GM12874 (cell line): ENCODE data around the gene TMEM154.

ENCODE experiments used
- TF ChIP-seq, protein P1 (sequence below): IDR thresholded peaks from 2 replicates; pipeline ENCODE4 v1.5.1; 2011; ENCODE audit warnings: low read depth, mild to moderate bottlenecking, control low read depth, low read length, moderate library complexity; ENCODE audit not compliant: insufficient read depth

TMEM154 gene

DNA sequence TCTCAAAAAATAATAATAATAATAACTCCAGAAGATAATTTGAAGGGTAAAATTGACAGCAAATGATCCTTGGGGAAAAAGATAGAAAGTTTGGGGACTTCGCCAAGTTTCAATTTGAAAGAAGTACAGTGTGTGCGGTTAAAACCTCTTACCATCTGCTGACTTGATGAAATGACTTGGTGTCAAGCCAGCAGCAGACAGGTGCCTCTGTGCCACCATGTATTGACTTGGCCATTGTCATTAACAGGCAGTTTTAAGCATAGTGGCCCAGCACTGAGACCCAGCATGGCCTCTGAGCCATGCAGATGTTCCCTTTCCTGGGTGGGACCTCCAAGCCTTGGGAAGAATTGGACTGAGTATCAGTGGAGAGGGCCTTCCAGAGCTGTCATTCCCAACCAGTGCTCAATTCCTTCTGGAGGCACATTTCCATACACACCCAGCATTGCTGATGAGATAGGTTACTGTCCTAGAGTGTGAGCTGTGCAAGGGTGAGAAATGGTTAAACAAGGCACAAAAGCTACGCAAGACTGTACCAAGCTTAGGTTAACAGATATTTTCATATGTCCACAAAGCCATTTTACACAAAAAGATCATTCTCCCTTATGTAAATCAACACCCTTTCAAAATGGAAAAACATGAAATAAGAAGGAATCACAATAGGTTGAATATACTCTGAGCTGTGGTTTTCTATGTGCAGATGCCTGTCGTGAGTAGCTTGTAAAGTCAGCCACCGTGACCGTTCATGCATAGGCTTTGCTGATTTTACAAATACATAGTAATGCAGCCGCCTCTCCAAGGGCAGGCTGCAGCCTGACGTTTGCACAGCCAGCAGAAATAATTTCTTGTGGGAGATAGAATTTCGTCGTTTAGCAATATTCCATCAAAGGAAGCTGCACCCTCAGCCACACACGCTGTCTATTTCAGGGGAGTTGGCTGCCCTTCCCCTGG, 84.5 kb downstream of the TMEM154 start:
- TF ChIP-seq, protein P1, sequence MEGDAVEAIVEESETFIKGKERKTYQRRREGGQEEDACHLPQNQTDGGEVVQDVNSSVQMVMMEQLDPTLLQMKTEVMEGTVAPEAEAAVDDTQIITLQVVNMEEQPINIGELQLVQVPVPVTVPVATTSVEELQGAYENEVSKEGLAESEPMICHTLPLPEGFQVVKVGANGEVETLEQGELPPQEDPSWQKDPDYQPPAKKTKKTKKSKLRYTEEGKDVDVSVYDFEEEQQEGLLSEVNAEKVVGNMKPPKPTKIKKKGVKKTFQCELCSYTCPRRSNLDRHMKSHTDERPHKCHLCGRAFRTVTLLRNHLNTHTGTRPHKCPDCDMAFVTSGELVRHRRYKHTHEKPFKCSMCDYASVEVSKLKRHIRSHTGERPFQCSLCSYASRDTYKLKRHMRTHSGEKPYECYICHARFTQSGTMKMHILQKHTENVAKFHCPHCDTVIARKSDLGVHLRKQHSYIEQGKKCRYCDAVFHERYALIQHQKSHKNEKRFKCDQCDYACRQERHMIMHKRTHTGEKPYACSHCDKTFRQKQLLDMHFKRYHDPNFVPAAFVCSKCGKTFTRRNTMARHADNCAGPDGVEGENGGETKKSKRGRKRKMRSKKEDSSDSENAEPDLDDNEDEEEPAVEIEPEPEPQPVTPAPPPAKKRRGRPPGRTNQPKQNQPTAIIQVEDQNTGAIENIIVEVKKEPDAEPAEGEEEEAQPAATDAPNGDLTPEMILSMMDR: no peak

DNA sequence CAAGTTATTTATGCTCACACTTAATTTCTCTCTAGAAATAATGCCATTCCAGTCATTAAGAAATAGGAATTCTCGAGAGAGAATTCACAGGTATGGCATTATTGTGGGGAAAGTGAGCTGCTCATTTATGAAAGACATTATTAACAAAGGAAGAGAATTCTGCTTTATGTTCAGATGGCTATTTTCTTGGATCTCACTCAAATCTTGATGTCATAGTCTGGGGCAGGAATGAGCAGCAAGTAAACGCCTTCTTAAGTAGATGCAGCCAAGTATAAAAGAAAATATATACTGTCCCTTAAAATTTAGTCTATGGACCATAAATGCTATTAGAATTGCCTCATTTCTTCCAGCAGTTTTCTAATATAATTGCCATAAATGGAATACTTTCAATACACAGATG, 85.7 kb downstream of the TMEM154 start:
- TF ChIP-seq, protein P1: no peak

DNA sequence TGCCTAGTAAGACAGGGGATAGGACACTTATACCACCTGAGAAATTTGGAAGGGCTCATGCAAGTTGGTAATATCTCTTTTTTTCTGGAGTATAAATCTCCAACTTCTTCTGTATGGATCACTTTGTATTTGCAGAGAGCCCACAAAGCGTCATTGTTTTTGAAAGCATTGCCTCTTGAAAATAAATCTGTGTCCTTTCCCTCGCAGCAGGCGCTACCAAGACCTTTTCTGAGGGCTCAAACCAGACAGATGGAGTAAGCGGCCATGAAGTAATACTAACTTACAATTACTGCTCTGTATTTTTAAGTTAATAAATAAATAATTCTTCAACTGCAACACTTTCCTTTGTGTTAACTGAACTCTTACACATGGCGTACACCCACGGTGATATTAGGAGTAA, 87.9 kb downstream of the TMEM154 start:
- TF ChIP-seq, protein P1: no peak

DNA sequence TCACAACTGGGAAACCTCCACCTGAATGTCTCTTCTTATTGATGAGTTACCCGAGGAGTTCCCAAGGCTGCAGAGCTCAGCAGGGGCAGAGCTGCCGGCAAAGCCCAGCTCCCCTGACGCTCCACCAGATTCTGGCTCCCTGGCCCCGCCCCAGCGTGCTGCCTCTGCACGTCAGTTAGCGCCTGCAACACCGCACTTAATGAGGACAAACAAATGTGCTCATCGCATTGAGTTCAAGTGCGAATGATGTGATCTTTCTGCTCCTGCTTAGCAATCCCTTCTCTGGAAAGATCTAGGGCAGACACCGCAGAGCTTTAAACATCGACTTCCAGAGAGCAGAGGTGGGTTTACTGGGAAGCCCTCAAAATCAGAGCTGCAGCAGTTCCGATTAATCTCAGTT, 88.4 kb downstream of the TMEM154 start:
- TF ChIP-seq, protein P1: no peak

DNA sequence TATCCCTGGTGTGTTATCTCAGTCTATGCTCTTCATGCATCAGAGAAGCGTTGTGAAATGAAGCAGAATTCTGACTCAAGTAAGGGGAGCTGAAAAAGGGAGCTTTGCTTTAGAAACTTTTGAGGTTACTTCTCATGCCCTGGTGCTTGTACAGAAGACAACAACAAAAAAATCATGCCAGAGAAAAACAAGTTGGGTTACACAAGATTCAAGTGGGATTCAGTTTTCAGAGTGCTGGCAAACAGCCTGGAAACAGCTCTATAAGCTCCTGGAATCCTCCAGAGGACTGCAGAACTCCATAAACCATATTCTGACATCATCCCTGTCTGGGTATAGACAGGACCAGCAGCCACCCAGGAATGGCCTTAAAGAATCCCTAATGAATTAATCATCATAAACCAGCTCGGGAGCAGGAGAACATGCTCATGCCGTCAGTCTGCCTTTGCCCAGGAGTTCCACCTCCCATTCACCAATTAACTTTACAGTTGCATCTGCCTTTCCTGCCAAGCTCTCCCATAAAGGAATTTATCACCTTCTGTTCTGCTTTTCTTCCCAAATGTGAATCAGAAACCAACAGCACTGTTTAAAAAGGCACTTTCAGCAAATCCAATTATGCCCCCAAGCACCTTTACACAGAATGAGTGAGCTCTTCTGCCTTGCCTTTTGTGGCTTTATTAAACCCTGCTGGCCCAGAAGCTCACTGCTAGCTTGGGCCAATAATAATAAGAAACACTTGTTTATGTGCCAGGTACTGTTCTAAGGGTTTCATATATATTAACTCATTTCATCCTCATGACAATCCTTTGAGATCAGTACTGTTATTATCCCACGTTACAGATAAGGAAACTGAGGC, 89.4 kb downstream of the TMEM154 start:
- TF ChIP-seq, protein P1: no peak

DNA sequence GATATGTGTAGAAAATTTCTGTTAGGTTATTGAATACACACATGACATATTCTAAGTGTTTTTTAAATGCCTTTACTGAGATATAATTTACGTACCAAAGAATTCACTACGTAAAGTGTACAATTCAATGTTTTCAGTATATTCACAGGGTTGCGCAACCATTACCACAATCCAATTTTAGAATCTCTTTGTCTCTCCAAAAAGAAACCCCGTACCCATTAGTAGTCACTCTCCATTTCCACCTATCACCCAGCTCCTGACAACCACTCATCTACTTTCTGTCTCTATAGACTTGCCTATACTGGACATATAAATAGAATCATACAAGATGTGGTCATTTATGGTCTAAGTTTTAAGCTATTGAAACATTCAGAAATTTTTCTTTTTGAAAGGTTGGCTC, 90.9 kb downstream of the TMEM154 start:
- TF ChIP-seq, protein P1: no peak

DNA sequence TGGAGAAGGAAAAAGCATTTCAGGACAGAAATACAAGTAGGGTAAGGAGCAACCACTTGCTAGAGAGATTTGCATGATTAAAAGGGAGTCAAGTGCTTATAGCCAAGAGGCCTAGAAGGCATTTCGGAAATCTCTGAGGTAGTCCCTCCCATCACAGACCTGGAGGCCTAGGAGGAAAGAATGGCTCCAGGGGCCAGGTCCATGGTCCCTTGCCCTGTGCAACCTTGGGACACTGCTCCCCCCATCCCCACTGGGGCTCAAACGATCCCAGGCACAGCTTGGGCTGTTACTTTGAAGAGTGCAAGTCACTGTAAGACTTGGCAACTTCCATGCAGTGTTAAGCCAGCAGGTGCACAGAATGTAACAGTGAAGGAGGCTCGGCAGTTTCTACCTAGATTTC, 92.7 kb downstream of the TMEM154 start:
- TF ChIP-seq, protein P1: no peak
